ENCODE results near the gene GPR3.

The GPR3 gene

GRCh38 chr1:27355683-27356082, 36.7 kb upstream of the GPR3 start:
- no peak for DNase-seq (ENCODE audit: extremely low read depth, low read depth)
- TF ChIP-seq CTCF (IDR thresholded peaks at IDR 0.05; ENCODE audit: low read depth, low read length): no peak

DNA sequence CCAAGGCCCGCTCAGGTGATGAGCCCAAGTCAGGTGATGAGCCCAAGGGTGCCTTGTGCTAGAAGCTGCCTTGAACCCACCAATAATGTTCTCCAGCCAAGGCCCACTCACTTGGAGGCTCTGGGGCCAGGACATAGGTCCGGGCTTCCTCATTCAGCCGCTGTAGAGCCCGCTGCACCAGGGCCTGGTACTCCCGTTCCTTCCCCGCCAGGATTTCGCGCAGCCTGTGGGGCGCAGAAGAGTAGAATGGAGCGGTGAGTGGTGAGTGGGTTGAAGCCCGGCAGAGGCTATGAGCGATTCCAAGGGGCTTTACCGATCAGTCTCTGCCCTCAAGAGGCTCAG, 36.2 kb upstream of the GPR3 start:
- no peak for TF ChIP-seq CTCF (IDR thresholded peaks at IDR 0.05; ENCODE audit: low read depth, low read length)
- no peak for DNase-seq (ENCODE audit: extremely low read depth, low read depth)

GRCh38 chr1:27356619-27357280, 35.7 kb upstream of the GPR3 start:
- DNase-seq (ENCODE audit: extremely low read depth, low read depth): no peak
- no peak for TF ChIP-seq CTCF (IDR thresholded peaks at IDR 0.05; ENCODE audit: low read depth, low read length)

- TF ChIP-seq CTCF (IDR thresholded peaks at IDR 0.05; ENCODE audit: low read depth, low read length): peak; percentile 79
- DNase-seq (ENCODE audit: extremely low read depth, low read depth): no peak
Observed at GRCh38 chr1:27357281-27358037, 35.0 kb upstream of the GPR3 start.

DNA sequence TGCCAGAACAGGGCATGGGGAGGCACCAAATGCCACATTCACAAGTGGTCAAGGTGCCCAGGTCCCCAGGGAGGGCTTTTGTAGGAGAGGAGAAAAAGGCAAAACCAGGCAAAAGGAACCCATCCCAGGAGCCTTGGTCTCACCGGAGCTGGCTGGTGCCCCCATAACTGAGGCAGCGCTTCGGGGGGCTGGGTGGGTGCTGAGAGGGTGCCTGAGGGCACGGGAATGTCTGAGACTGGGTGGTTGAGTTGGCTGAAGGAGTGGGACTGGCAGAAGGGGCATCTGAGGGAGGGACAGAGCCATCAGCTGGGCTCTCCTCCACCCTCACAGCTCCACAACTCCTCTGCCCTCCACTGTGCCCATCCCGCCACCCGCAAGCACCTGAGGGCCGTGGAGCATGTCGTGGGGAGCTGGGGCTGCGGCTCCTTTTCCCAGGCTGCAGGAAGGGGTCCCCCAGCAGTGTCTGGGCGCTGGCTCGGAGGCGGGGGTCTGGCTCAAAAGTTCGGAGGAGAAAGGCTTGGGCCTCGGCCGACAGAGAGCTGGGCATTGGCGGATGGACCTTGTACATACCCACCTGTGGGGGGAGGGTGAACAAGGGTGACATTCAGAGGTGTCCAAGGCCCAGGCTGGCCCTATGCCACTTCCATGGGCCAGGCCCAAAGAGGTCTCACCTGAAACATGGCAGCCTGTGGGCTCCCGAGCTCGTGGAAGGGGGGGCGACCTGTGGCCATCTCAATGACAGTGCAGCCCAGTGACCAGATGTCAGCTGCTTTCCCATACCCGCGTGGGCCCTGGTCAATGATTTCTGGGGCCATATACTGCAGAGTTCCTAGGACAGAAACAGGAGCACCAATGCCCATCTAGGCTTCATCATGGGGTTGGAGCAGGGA, 34.1 kb upstream of the GPR3 start:
- no peak for DNase-seq (ENCODE audit: extremely low read depth, low read depth)
- TF ChIP-seq CTCF (IDR thresholded peaks at IDR 0.05; ENCODE audit: low read depth, low read length): no peak

DNA sequence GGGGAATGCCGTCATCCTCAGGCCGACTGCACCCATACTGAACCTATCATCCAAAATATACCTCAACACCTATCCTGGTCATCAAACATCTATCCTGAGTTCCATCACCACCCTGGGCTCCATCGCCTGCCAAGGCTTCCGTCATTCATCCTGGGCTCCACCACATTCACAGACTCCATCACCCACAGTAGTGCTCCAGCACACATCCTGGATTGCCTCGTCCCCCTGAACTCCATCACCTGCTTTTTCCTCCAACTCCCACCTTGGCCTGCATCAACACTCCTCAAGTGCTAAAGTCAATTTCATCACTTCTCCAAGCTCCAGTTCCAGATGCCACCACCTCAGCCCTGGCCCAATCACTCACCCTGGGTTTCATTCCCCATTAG, 33.5 kb upstream of the GPR3 start:
- DNase-seq (ENCODE audit: extremely low read depth, low read depth): no peak
- no peak for TF ChIP-seq CTCF (IDR thresholded peaks at IDR 0.05; ENCODE audit: low read depth, low read length)

- no peak for DNase-seq (ENCODE audit: extremely low read depth, low read depth)
- no peak for TF ChIP-seq CTCF (IDR thresholded peaks at IDR 0.05; ENCODE audit: low read depth, low read length)
Observed at GRCh38 chr1:27359822-27360158, 32.6 kb upstream of the GPR3 start.

Data from AG09319 (cell line).